DMS79 (cell line): ENCODE data around the gene CSNK1G2.
"Not testable (repeated sequence)": the region's sequence is repeated elsewhere in the genome, so short reads cannot be mapped to it uniquely, and the experiment has no call there.

ENCODE experiments used
- DNase-seq: peaks from one replicate; lab custom pipeline; 2025; lab: John Stamatoyannopoulos, UW

CSNK1G2 gene

GRCh38 chr19:1988464-1988863 is 47.5 kb downstream of the CSNK1G2 start:
- DNase-seq: not testable (repeated sequence)

DNA sequence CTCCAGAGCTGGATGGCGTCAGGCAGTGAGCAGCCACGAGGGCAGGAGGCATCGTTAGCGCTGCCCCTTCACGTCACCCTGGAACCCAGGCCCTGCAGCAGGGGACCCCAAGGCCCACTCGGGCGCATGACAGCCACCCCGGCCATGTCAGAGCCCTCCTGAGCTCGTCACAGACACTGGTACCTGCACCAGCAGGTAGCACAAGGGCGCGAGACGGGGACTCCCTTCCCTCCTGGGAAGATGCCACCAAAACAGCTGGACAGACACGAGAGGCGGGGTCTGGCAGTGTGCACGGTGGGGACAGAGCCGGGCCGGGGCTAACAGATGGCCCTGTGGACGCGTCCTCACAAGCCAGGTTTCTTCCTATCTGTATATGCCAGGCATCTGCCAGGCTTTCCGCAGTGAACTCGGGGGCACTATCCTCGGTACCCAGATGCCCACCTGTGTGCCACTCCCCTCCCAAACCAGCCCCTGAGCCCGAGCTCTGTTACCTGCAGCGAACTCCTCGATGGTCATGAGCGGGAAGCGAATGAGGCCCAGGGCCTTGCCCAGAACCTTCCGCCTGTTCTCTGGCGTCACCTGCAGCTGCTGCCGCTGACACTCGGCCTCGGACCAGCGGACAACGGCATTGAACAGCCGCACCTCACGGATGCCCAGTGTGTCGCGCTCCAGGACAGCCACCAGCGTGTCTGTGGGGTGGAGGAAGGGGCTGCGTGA is 48.7 kb downstream of the CSNK1G2 start:
- DNase-seq: no peak

DNA sequence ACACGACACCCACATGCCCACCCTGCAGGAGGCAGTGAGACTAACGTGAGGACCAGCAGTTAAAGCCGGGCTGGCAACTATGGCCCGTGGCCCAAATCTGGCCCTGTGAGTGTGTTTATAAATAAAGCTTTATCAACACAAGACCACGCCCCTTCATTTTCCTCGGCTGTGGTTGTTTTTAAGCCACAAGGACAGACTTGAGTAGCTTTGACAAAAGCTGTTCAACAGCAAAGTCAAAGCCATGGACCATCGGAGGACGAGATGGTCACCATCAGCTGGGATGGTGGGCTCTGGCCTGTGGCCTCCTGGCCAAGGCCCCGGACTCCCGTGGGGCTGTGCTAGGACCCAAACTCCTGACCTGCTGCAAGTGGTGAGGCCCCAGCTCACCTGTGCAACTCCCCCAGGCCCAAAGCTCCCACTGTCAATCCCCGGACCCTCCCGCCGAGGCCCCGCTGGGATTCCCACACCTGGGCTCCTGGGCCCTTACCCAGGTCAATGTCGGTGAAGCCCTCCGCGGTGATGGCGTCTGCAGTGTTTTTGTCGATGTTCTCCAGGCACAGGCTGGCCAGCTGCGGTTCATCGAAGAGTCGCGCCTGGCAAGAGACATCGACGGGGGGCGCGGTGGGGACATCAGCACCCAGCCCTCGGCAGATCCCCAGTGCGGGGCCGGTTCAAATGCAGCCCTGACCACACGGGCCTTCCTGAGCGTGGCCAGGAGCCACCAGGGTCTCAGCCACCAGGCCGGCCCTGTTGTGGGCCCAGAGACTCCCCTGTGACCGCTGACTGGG is 49.5 kb downstream of the CSNK1G2 start:
- DNase-seq: no peak

DNA sequence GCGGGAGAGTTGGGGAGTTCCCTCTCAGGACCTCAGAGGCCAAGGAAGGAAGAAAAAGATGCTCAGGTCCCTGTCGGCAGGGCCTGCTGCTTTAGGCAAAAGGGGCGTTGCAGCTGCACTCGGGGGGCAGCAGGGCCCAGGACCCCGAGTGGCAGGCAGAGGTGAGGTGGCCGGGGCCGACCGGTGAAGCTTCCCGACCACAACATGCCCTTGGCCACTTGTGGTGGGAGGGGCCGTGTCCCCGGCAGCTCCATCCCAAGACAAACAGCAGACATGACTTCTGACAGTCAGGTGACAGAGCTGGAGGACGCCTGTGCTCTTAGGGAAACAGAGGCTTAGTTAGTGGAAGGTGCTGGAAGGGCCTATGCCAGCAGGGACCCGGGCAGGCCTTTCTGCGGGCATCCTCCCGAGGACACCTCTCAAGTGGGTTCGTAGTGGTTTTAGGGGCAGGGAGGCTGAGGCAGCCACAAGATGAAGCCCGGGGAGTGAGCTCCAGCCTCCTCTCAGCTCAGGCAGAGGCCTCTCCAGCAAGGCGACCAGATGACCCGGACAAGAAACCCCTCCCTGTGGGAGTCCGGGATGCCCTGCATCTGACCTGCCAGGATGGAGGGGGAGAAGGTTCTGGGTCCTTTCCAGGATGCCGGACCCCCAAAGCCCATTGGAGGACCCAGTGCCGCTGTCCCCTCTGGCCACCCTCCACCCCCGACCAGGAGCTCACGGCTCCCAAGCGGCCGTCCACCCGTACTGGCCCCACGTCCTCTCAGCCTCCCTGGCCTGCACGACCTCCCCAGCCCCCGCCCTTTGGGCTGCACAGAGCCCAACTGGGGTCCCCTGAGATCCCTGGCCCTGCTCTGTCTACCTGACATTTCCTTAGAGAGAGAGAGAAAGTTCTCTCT is 50.3 kb downstream of the CSNK1G2 start:
- no peak for DNase-seq

DNA sequence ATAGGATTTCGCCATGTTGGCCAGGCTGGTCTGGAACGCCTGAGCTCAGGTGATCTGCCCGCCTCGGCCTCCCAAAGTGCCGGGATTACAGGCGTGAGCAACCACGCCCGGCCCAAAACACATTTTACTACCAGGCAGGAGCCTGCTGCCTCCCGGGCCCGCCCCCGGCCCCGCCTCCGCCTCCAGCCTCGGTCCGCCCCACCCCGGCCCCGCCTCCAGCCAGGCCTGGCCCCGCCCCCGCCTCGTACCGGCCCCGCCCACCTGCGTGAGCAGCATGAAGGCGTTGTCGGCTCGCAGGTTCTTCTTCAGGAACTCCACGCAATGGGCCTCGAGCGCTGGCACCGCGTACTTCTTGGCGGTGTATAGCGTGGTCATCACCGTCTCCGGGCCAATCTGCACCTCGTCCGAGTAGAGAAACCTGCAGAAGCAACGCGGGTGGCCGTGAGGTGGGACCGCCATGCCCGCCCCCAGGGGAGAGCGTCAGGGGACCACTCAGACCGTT is 51.8 kb downstream of the CSNK1G2 start:
- DNase-seq: no peak

DNA sequence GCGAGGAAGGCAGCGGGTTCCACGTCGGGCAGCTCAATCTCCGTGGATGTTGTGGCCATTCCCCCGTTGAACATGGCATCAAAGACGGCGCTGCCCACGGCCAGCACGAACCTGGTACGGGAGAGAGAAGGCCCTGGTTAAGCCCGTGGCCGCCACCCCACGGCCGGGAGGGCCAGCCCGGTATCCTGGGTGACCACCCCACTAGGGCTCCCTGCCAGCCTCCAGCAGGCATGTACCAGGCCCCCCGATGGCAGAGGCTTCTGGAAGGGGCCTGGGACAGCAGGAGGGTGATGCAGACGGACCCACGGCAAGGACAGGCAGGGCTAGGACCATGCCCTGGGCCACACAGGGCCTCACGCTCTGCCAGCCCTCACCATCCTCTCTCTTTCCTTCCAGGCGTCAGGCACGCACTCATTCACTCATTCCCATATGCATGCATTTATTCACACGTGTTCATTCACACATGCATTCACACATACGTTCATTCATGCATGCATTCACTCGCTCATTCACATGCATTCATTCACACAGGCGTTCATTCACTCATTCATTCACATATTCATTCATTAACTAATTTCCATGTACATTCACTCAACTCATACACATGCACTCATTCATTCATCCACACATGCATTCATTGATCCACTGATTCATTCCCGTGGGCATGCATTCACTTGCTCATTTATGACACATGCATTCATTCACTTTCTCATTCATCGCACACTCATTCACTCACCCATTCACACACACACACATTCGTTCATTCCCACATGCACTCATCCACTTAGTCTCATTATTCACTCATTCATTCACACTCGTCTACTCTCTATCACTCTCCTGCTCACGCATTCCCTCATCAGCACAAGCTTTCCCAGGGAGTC is 56.6 kb downstream of the CSNK1G2 start:
- no peak for DNase-seq

DNA sequence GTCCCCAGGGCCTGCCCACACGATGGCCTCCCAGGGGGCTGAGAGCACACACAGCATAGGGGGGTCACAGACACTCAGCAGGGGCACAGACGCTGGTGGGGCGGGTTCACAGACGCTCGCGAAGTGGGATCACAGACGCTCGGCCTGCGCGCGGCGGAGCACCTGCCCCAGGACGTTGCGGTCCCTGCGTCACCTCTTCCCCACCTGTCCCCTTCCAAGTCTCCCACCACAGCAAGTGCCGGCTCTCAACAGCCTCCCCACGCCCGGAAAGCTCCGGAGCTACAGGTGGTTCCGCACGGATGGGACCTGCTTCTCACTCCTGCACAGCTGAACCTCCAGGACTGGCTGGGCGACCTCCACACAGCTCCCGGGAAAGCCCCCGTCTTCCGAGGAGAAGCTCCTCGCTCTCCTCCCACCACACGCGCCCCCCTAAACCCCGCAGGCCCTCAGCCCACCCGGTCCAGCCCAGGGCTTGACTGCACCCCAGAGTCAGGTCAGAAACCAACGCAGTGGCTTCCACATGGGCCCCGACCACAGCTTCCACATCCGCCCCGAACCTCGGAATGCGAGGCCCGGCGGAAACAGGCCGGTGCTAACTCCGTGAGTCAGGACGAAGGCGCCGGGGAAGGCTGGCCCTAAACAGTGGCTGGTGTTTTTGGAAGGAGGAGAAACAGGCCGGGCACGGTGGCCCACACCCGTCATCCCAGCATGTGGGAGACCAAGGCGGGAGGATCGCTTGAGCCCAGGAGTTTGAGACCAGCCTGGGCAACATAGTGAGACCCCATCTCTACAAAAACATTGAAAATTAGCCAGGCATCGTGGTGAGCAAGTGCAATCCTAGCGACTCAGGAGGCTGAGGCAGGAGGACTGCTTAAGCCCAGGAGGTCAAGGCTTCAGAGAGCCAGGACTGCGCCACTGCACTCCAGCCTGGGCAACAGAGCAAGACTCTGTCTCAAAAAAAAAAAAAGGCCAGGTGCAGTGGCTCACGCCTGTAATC is 58.0 kb downstream of the CSNK1G2 start:
- no peak for DNase-seq

DNA sequence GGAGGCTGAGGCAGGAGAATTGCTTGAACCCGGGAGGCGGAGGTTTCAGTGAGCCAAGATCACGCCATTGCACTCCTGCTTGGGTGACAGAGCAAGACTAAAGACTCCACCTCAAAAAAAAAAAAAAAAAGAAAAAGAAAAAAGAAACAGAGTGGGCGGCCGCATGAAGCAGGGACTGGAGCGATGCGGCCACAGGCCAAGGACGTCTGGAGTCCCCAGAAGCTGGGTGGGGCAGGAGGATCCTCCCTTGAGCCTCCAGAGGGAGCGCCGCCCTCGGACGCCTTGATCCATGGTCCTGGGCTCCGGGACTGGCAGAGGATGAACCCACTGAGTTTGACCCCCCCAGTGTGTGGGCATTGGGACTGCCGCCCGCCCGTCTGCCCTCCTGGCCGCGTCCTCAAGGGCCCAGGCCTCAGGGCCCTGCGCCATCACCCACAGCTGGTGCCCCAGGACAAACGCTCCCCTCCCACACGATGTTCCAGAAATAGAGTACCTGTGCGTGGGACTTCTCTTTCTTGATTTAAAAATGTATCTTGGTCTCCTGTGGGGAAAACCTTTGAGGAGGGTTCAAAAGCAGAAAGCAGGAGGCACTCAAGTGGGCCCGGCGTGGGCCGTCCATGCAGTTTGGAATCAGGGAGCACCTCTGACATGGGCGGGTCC is 59.0 kb downstream of the CSNK1G2 start:
- DNase-seq: no peak

GRCh38 chr19:2003874-2004273 is 62.9 kb downstream of the CSNK1G2 start:
- no peak for DNase-seq

DNA sequence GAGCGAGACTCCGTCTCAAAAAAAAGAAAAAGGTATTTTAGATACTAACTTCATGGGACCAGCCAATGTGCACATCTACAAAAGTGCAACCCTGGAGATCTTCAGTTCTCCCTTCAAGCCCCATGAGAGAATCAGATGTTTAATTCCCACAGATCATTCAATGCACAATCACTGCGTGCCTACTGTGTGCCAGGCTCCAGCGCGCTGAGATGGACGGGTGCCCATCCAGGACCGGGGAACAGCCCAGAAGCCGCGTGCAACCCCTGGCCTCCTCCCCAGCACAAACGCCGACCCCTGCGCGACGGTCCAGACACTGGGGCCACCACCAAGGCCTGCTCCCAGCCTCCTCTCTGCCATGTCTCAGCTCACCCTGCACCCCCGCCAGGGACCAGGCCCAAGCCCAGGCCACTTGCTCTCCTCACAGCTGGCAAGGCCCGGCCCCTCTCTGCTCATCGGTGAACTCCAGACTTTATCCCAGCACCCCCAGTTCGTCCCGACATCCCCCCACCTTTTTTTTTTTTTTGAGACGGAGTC is 69.2 kb downstream of the CSNK1G2 start:
- DNase-seq: no peak

DNA sequence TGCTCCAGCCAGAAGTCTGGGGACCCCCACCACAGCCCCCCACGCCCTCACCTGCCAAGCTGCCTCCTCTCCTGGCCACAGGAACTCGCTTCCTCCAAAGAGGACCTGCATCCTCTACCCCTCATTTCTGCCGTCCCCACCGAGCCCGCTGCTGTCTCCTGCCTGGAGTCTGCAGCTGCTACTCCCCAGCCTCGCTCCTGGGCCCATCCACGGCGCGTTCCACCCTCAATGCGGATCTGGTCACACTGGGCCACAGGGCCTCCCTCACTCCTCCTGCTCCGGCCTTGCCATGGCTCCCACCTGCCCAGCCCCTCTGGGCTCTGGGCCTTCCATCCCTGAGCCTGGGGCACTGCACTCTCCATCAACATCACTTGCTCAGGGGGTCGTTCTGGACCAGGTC is 70.2 kb downstream of the CSNK1G2 start:
- DNase-seq: no peak

- DNase-seq: no peak
Measured at GRCh38 chr19:2012941-2013682, 72.1 kb downstream of the CSNK1G2 start.

DNA sequence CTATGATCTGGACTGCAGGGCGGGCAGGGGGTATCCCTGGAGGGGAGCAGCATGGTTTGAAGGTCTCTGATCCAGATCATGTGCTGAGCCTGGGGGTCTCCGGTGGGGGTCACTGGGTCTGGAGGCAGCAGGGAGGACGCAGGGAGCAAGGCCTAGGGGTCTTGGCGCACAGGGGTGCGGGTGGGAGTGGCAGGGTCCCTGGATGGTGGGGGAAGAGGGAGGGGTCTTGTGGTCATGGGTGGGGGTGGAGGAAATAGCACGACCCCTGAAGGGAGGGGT is 72.7 kb downstream of the CSNK1G2 start:
- no peak for DNase-seq

GRCh38 chr19:2014131-2014571 is 73.2 kb downstream of the CSNK1G2 start:
- DNase-seq: no peak

- DNase-seq: no peak
Measured at GRCh38 chr19:2014731-2015607, 74.0 kb downstream of the CSNK1G2 start.

DNA sequence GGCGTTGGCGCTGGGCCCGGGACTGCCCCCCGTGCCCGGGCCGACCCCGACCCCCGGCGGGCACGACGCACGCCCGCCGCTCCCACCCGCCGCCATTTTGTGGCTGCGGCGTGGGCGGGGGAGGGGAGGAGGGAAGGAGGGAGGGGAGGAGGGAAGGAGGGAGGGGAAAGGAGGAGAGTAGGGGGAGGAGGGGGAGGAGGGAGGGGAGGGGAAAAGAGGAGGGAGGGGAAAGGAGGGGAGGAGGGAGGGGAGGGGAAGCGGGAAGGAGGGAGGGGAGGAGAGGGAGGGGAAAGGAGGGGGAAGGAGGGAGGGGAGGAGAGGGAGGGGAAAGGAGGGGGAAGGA is 74.6 kb downstream of the CSNK1G2 start, which contains the start of gene BTBD2:
TSS of gene BTBD2 (minus strand) at position 107 of the 343 bp plus-strand sequence. CDS start at position 96, 11 bp downstream.
- DNase-seq: peak; percentile 51

DNA sequence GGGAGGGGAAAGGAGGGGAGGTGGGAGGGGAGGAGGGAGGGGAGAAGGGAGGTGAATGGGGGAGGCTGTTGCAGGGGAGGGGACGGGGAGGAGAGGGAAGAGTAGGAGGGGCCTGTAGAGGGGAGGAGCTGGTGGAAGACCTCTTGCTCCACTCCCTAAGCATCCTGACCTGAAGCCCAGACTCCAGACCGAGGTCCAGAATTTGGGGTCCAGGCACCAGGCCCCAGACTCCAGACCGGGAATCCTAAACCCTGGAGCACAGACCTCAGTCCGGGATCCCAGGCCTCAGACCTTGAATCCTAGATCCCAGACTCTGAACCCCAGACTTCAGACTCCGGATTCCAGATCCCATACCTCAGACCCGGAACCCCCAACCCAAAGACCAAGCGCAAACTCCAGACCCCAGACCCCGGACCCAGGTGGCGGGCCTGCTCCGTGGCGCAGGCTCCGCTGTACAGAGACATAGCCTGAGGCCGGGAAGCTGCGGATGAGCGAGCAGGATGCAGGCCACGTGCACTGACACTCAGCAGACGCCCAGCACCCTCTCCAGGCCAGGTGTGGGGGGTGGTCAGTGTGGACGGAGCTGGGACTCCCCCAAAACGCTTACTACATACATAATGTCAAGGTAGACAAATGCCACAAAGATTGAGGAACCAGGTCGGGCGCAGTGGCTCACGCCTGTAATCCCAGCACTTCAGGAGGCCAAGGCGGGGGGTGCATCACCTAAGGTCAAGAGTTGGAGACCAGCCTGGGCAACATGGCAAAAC is 75.3 kb downstream of the CSNK1G2 start:
- DNase-seq: peak; percentile 39
